ENCODE results near the gene NPIPB2.
A peak's percentile ranks its signal among the peaks of the same experiment; 100 is the strongest.
"Not testable (repeated sequence)": the region's sequence is repeated elsewhere in the genome, so short reads cannot be mapped to it uniquely, and the experiment has no call there.

The NPIPB2 gene

GRCh38 chr16:11968577-11968976, 26.7 kb upstream of the NPIPB2 start:
- DNase-seq = no peak
- Mint-ChIP-seq H3K4me1 (peaks cover 31 to 68% of the 10 kb centered on the region in 2 donors), H3K27me3 (no peaks in the 10 kb centered on the region), H3K9me3 (no peaks in the 10 kb centered on the region), H3K36me3 (peaks cover 20 to 21% of the 10 kb centered on the region in 2 donors), H3K27ac (peak overlapping the region; percentile 81), H3K4me3 (no peak overlapping the region)
- no peak for ATAC-seq (replicated peaks)

DNA sequence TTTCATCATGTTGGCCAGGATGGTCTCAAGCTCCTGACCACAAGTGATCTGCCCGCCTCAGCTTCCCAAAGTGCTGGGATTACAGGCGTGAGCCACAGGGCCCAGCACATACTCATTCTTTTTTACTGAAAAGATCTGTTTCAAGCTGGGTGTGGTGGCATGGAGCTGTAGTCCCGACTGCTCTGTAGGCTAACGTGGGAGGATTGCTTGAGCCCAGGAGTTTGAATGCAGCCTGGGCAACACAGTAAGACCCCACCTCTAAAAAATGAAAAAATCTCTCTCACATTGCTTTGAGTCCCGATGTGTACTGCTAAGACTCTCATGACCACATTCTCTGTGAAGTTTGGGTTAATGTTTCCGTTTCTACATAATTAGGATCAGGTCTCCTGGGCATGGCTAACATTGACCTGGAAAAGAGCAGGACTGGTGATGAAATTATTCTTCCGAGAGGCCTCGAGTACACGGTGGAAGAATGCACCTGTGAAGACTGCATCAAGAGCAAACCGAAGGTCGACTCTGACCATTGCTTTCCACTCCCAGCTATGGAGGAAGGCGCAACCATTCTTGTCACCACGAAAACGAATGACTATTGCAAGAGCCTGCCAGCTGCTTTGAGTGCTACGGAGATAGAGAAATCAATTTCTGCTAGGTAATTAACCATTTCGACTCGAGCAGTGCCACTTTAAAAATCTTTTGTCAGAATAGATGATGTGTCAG, 25.5 kb upstream of the NPIPB2 start:
- peak overlapping the region; percentile 88 for H3K27ac Mint-ChIP-seq

GRCh38 chr16:11966173-11966572, 24.3 kb upstream of the NPIPB2 start:
- peak overlapping the region; percentile 86 for H3K27ac Mint-ChIP-seq
- H3K4me1 Mint-ChIP-seq = peaks cover 35 to 85% of the 10 kb centered on the region in 2 donors
- H3K27me3 Mint-ChIP-seq = no peaks in the 10 kb centered on the region

More for the DNA sequence above, 25.5 kb upstream of the NPIPB2 start:
- Mint-ChIP-seq H3K9me3 (no peaks in the 10 kb centered on the region), H3K27me3 (no peaks in the 10 kb centered on the region), H3K4me1 (peaks cover 36 to 79% of the 10 kb centered on the region in 2 donors), H3K36me3 (peaks cover 17 to 18% of the 10 kb centered on the region in 2 donors), H3K4me3 (peak overlapping the region; percentile 25 to 65)
- DNase-seq (no peak), ATAC-seq (replicated peaks) (no peak)

GRCh38 chr16:11964761-11965551, 23.1 kb upstream of the NPIPB2 start, which contains the start of gene TNFRSF17:
Gene TNFRSF17, plus strand, starts transcription at chr16:11965210. Its CDS starts 115 bp downstream, at chr16:11965325.
- H3K27me3 Mint-ChIP-seq = no peaks in the 10 kb centered on the region
- H3K4me1 Mint-ChIP-seq = peaks cover 43 to 84% of the 10 kb centered on the region in 2 donors
- peaks cover 11 to 17% of the 10 kb centered on the region in 2 donors for H3K36me3 Mint-ChIP-seq
- ATAC-seq (replicated peaks) = peak; percentile 88 to 90
- H3K9me3 Mint-ChIP-seq = no peaks in the 10 kb centered on the region
- H3K27ac Mint-ChIP-seq = peak within 1 kb of the TSS; percentile 96
- peak; percentile 32 for DNase-seq
- peak within 1 kb of the TSS; percentile 84 to 85 for H3K4me3 Mint-ChIP-seq

More at GRCh38 chr16:11966173-11966572, 24.3 kb upstream of the NPIPB2 start:
- ATAC-seq (replicated peaks) (peak; percentile 50 to 56), DNase-seq (no peak)
- H3K36me3 Mint-ChIP-seq = peaks cover 14 to 15% of the 10 kb centered on the region in 2 donors
- H3K9me3 Mint-ChIP-seq = no peaks in the 10 kb centered on the region
- H3K4me3 Mint-ChIP-seq = peak overlapping the region; percentile 84 to 85

- Mint-ChIP-seq H3K4me3 (peak overlapping the region in 1 of 2 donors; percentile 35), H3K27ac (peak overlapping the region; percentile 87)
Measured at GRCh38 chr16:11963706-11964105, 21.9 kb upstream of the NPIPB2 start.

GRCh38 chr16:11962978-11963377, 21.1 kb upstream of the NPIPB2 start:
- H3K9me3 Mint-ChIP-seq; H3K27me3 Mint-ChIP-seq; ATAC-seq (replicated peaks); DNase-seq: not testable (repeated sequence)
- H3K36me3 Mint-ChIP-seq = peaks cover 8 to 11% of the 10 kb centered on the region in 2 donors
- peaks cover 46 to 83% of the 10 kb centered on the region in 2 donors for H3K4me1 Mint-ChIP-seq
- peak overlapping the region; percentile 10 to 11 for H3K4me3 Mint-ChIP-seq
- H3K27ac Mint-ChIP-seq = peak overlapping the region; percentile 62

More at GRCh38 chr16:11963706-11964105, 21.9 kb upstream of the NPIPB2 start:
- Mint-ChIP-seq H3K36me3 (peaks cover 8 to 14% of the 10 kb centered on the region in 2 donors), H3K27me3 (no peaks in the 10 kb centered on the region), H3K4me1 (peaks cover 45 to 84% of the 10 kb centered on the region in 2 donors), H3K9me3 (no peaks in the 10 kb centered on the region)
- DNase-seq (no peak), ATAC-seq (replicated peaks) (no peak)

- Mint-ChIP-seq H3K27ac (peak overlapping the region; percentile 76), H3K4me1 (peaks cover 47 to 81% of the 10 kb centered on the region in 2 donors), H3K4me3 (peak overlapping the region; percentile 10 to 11)
- H3K36me3 Mint-ChIP-seq; ATAC-seq (replicated peaks); H3K9me3 Mint-ChIP-seq; DNase-seq; H3K27me3 Mint-ChIP-seq: not testable (repeated sequence)
Measured at GRCh38 chr16:11962457-11962856, 20.6 kb upstream of the NPIPB2 start.

DNA sequence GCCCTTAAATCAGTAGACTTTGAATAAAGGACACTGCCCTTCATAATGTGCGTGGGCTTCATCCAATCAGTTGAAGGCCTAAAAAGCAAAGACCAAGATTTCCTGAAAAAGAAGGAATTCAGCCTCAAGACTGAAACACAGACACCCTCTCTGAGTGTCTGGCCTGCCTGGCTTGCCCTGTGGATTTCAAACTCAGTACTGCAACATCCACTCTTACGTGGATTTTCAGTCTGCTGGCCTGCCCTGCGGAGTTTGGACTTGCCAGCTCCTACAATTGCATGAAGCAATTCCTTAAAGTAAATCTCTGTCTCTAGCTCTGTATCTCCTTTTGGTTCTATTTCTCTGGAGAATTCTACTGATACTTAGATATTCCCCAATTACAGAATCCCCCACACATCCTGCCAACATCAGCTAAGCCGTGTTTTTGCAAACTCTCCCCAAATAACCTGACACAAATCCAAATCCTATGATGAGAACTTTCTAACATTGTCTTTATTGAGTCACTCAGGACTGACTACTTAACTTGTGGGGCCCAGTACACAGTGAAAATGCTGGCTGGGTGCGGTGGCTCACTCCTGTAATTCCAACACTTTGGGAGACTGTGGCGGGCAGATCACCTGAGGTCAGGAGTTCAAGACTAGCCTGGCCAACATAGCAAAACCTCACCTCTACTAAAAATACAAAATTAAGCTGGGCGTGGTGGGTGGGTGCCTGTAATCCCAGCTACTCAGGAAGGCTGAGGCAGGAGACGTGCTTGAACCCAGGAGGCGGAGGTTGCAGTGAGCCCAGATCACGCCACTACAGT, 15.9 kb upstream of the NPIPB2 start:
- Mint-ChIP-seq H3K36me3 (peaks cover 0 to 6% of the 10 kb centered on the region in 2 donors), H3K27me3 (no peaks in the 10 kb centered on the region)

DNA sequence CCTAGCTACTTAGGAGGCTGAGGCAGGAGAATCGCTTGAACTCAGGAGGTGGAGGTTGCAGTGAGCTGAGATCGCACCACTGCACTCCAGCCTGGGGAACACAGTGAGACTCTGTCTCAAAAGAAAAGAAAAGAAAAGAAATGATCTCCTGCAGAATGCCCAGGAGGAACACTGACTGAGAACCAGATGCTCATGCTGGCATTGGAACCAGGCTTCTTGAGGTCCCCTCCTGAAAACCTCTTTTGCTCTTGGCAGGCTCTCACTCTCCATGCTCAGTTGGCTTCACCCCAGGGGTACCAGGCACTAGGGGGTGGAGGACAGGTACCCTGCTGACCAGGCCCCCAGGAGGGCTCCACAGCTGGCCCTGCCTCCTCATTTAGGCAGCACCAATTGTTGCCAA, 14.7 kb upstream of the NPIPB2 start:
- Mint-ChIP-seq H3K36me3 (peaks cover 0 to 6% of the 10 kb centered on the region in 2 donors), H3K9me3 (no peaks in the 10 kb centered on the region), H3K4me1 (peaks cover 25 to 38% of the 10 kb centered on the region in 2 donors), H3K4me3 (no peak overlapping the region), H3K27me3 (no peaks in the 10 kb centered on the region), H3K27ac (no peak overlapping the region)
- ATAC-seq (replicated peaks) = no peak
- DNase-seq = no peak

More for the DNA sequence above, 15.9 kb upstream of the NPIPB2 start:
- DNase-seq = no peak
- Mint-ChIP-seq H3K4me1 (peaks cover 27 to 48% of the 10 kb centered on the region in 2 donors), H3K27ac (no peak overlapping the region), H3K9me3 (no peaks in the 10 kb centered on the region), H3K4me3 (no peak overlapping the region)
- no peak for ATAC-seq (replicated peaks)

- Mint-ChIP-seq H3K27me3 (no peaks in the 10 kb centered on the region), H3K36me3 (peaks cover 0 to 3% of the 10 kb centered on the region in 2 donors), H3K27ac (no peak overlapping the region), H3K9me3 (no peaks in the 10 kb centered on the region), H3K4me3 (no peak overlapping the region), H3K4me1 (peaks cover 21 to 33% of the 10 kb centered on the region in 2 donors)
- ATAC-seq (replicated peaks) (no peak), DNase-seq (no peak)
Measured at GRCh38 chr16:11955713-11956123, 13.9 kb upstream of the NPIPB2 start.

DNA sequence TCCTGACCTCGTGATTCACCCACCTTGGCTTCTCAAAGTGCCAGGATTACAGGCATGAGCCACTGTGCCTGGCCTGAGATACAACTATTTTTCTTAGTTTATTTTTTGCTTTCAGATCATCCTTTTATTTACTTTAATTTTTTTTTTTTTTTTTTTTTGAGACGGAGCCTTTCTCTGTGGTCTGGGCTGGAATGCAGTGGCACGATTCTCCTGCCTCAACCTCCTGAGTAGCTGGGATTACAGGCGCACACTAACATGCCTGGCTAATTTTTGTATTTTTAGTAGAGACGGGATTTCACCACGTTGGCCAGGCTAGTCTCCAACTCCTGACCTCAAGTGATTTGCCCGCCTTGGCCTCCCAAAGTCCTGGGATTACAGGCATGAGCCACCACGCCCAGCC, 11.7 kb upstream of the NPIPB2 start:
- H3K27ac Mint-ChIP-seq; H3K9me3 Mint-ChIP-seq; H3K36me3 Mint-ChIP-seq; H3K27me3 Mint-ChIP-seq; DNase-seq; H3K4me3 Mint-ChIP-seq; ATAC-seq (replicated peaks): not testable (repeated sequence)
- H3K4me1 Mint-ChIP-seq = peaks cover 19 to 30% of the 10 kb centered on the region in 2 donors

GRCh38 chr16:11950388-11950787, 8.5 kb upstream of the NPIPB2 start:
- Mint-ChIP-seq H3K4me1 (peaks cover 8 to 16% of the 10 kb centered on the region in 2 donors), H3K27me3 (no peaks in the 10 kb centered on the region), H3K9me3 (no peaks in the 10 kb centered on the region), H3K27ac (peak overlapping the region; percentile 53), H3K36me3 (no peaks in the 10 kb centered on the region), H3K4me3 (peak overlapping the region in 1 of 2 donors; percentile 17)
- DNase-seq = no peak
- no peak for ATAC-seq (replicated peaks)

GRCh38 chr16:11949527-11949926, 7.7 kb upstream of the NPIPB2 start:
- DNase-seq (peak; percentile 35), ATAC-seq (replicated peaks) (peak; percentile 95 to 97)
- no peaks in the 10 kb centered on the region for H3K27me3 Mint-ChIP-seq
- no peaks in the 10 kb centered on the region for H3K36me3 Mint-ChIP-seq
- H3K27ac Mint-ChIP-seq = no peak overlapping the region
- H3K4me1 Mint-ChIP-seq = peaks cover 8 to 16% of the 10 kb centered on the region in 2 donors
- H3K9me3 Mint-ChIP-seq = no peaks in the 10 kb centered on the region
- H3K4me3 Mint-ChIP-seq = no peak overlapping the region

DNA sequence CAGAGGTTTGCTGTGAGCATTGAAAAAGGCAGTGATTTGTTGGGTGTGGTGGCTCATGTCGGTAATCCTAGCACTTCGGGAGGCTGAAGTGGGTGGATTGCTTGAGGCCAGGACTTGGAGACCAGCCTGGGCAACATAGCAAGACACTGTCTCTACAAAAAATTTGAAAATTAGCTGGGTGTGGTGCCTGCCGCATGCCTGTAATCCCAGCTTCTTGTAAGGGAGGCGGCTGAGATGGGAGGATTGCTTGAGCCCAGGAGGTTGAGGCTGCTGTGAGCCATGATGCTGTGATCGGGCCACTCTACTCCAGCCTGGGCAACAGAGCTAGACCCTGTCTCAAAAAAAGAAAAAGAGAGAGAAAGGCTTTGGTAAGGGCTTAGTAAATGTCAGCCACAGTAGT, 7.0 kb upstream of the NPIPB2 start:
- ATAC-seq (replicated peaks) (no peak), DNase-seq (no peak)
- H3K27me3 Mint-ChIP-seq = no peaks in the 10 kb centered on the region
- no peaks in the 10 kb centered on the region for H3K36me3 Mint-ChIP-seq
- no peaks in the 10 kb centered on the region for H3K9me3 Mint-ChIP-seq
- H3K27ac Mint-ChIP-seq = no peak overlapping the region
- no peak overlapping the region for H3K4me3 Mint-ChIP-seq
- peaks cover 8 to 16% of the 10 kb centered on the region in 2 donors for H3K4me1 Mint-ChIP-seq
